ENCODE results near the gene ZNF821. TPM values are rescaled to one million over a fixed set of nuclear protein-coding genes. Genes with fewer than 3 reads are reported as not detected.
A peak's percentile ranks its signal among the peaks of the same experiment; 100 is the strongest.
"Not testable (repeated sequence)": the region's sequence is repeated elsewhere in the genome, so short reads cannot be mapped to it uniquely, and the experiment has no call there.

Gene ZNF821
- total and polyA plus RNA-seq, 2 donors: 7.8 to 9.4 TPM

GRCh38 chr16:71911121-71911520 lies 27.1 kb upstream of the ZNF821 start:
- peaks cover 3 to 9% of the 10 kb centered on the region in 2 donors for H3K36me3 ChIP-seq (ENCODE audit: control insufficient read depth in 2 of 2, insufficient read depth in 2 of 2, low read length in 1 of 2)
- WGBS: 97% methylated on average over 7 of the region's 7 CpGs
- no peak overlapping the region for H3K27ac ChIP-seq (ENCODE audit: low read depth in 1 of 2, low read length in 1 of 2)
- H3K4me3 ChIP-seq (ENCODE audit: low read length in 2 of 2): no peak overlapping the region
- no peaks in the 10 kb centered on the region for H3K27me3 ChIP-seq (ENCODE audit: control insufficient read depth in 2 of 2, insufficient read depth in 1 of 2, low read length in 1 of 2)
- H3K9me3 ChIP-seq (ENCODE audit: control insufficient read depth in 2 of 2, insufficient read depth in 1 of 2, low read length in 1 of 2): no peaks in the 10 kb centered on the region
- DNase-seq (ENCODE audit: low read depth in 6 of 9, low spot score in 9 of 9): no peak
- no peaks in the 10 kb centered on the region for H3K4me1 ChIP-seq (ENCODE audit: control insufficient read depth in 2 of 2, insufficient read depth in 2 of 2, low read length in 2 of 2)

- not testable (repeated sequence) for H3K36me3 ChIP-seq (ENCODE audit: control insufficient read depth in 2 of 2, insufficient read depth in 2 of 2, low read length in 1 of 2); H3K27ac ChIP-seq (ENCODE audit: low read depth in 1 of 2, low read length in 1 of 2); H3K27me3 ChIP-seq (ENCODE audit: control insufficient read depth in 2 of 2, insufficient read depth in 1 of 2, low read length in 1 of 2); H3K4me1 ChIP-seq (ENCODE audit: control insufficient read depth in 2 of 2, insufficient read depth in 2 of 2, low read length in 2 of 2); H3K9me3 ChIP-seq (ENCODE audit: control insufficient read depth in 2 of 2, insufficient read depth in 1 of 2, low read length in 1 of 2); H3K4me3 ChIP-seq (ENCODE audit: low read length in 2 of 2)
- peak in 1 of 9 donors; percentile 22 for DNase-seq (ENCODE audit: low read depth in 6 of 9, low spot score in 9 of 9)
- 47% methylated on average over 6 of the region's 6 CpGs for WGBS
These were observed 21.8 kb upstream of the ZNF821 start for GRCh38 chr16:71905765-71906164.

GRCh38 chr16:71904239-71904638 lies 20.3 kb upstream of the ZNF821 start:
- no peaks in the 10 kb centered on the region for H3K36me3 ChIP-seq (ENCODE audit: control insufficient read depth in 2 of 2, insufficient read depth in 2 of 2, low read length in 1 of 2)
- H3K27ac ChIP-seq (ENCODE audit: low read depth in 1 of 2, low read length in 1 of 2): no peak overlapping the region
- no peak overlapping the region for H3K4me3 ChIP-seq (ENCODE audit: low read length in 2 of 2)
- WGBS: 92% methylated on average over 9 of the region's 9 CpGs
- no peaks in the 10 kb centered on the region for H3K9me3 ChIP-seq (ENCODE audit: control insufficient read depth in 2 of 2, insufficient read depth in 1 of 2, low read length in 1 of 2)
- no peaks in the 10 kb centered on the region for H3K4me1 ChIP-seq (ENCODE audit: control insufficient read depth in 2 of 2, insufficient read depth in 2 of 2, low read length in 2 of 2)
- H3K27me3 ChIP-seq (ENCODE audit: control insufficient read depth in 2 of 2, insufficient read depth in 1 of 2, low read length in 1 of 2): no peaks in the 10 kb centered on the region
- no peak for DNase-seq (ENCODE audit: low read depth in 6 of 9, low spot score in 9 of 9)

GRCh38 chr16:71903608-71904007 lies 19.6 kb upstream of the ZNF821 start:
- Histone ChIP-seq H3K27ac (ENCODE audit: low read depth in 1 of 2, low read length in 1 of 2) (no peak overlapping the region), H3K36me3 (ENCODE audit: control insufficient read depth in 2 of 2, insufficient read depth in 2 of 2, low read length in 1 of 2) (no peaks in the 10 kb centered on the region), H3K4me3 (ENCODE audit: low read length in 2 of 2) (no peak overlapping the region), H3K4me1 (ENCODE audit: control insufficient read depth in 2 of 2, insufficient read depth in 2 of 2, low read length in 2 of 2) (no peaks in the 10 kb centered on the region), H3K27me3 (ENCODE audit: control insufficient read depth in 2 of 2, insufficient read depth in 1 of 2, low read length in 1 of 2) (no peaks in the 10 kb centered on the region), H3K9me3 (ENCODE audit: control insufficient read depth in 2 of 2, insufficient read depth in 1 of 2, low read length in 1 of 2) (no peaks in the 10 kb centered on the region)
- DNase-seq (ENCODE audit: low read depth in 6 of 9, low spot score in 9 of 9): no peak
- 96% methylated on average over 2 of the region's 2 CpGs for WGBS

GRCh38 chr16:71902656-71903365 lies 18.8 kb upstream of the ZNF821 start:
- WGBS: 96% methylated on average over 5 of the region's 5 CpGs
- H3K4me1 ChIP-seq (ENCODE audit: control insufficient read depth in 2 of 2, insufficient read depth in 2 of 2, low read length in 2 of 2): peaks cover 0 to 2% of the 10 kb centered on the region in 2 donors

GRCh38 chr16:71899171-71899570 lies 15.2 kb upstream of the ZNF821 start:
- Histone ChIP-seq H3K27me3 (ENCODE audit: control insufficient read depth in 2 of 2, insufficient read depth in 1 of 2, low read length in 1 of 2) (no peaks in the 10 kb centered on the region), H3K4me1 (ENCODE audit: control insufficient read depth in 2 of 2, insufficient read depth in 2 of 2, low read length in 2 of 2) (peaks cover 6 to 10% of the 10 kb centered on the region in 2 donors), H3K9me3 (ENCODE audit: control insufficient read depth in 2 of 2, insufficient read depth in 1 of 2, low read length in 1 of 2) (no peaks in the 10 kb centered on the region), H3K27ac (ENCODE audit: low read depth in 1 of 2, low read length in 1 of 2) (no peak overlapping the region), H3K36me3 (ENCODE audit: control insufficient read depth in 2 of 2, insufficient read depth in 2 of 2, low read length in 1 of 2) (no peaks in the 10 kb centered on the region), H3K4me3 (ENCODE audit: low read length in 2 of 2) (no peak overlapping the region)
- WGBS: 97% methylated on average over 4 of the region's 4 CpGs
- no peak for DNase-seq (ENCODE audit: low read depth in 6 of 9, low spot score in 9 of 9)

More at GRCh38 chr16:71902656-71903365, 18.8 kb upstream of the ZNF821 start:
- H3K9me3 ChIP-seq (ENCODE audit: control insufficient read depth in 2 of 2, insufficient read depth in 1 of 2, low read length in 1 of 2): no peaks in the 10 kb centered on the region
- DNase-seq (ENCODE audit: low read depth in 6 of 9, low spot score in 9 of 9): no peak
- H3K4me3 ChIP-seq (ENCODE audit: low read length in 2 of 2): no peak overlapping the region
- H3K36me3 ChIP-seq (ENCODE audit: control insufficient read depth in 2 of 2, insufficient read depth in 2 of 2, low read length in 1 of 2): no peaks in the 10 kb centered on the region
- H3K27ac ChIP-seq (ENCODE audit: low read depth in 1 of 2, low read length in 1 of 2): no peak overlapping the region
- no peaks in the 10 kb centered on the region for H3K27me3 ChIP-seq (ENCODE audit: control insufficient read depth in 2 of 2, insufficient read depth in 1 of 2, low read length in 1 of 2)

- 56% methylated on average over 15 of the region's 15 CpGs for WGBS
- Histone ChIP-seq H3K4me3 (ENCODE audit: low read length in 2 of 2) (peak overlapping the region; percentile 79 to 87), H3K9me3 (ENCODE audit: control insufficient read depth in 2 of 2, insufficient read depth in 1 of 2, low read length in 1 of 2) (no peaks in the 10 kb centered on the region), H3K27me3 (ENCODE audit: control insufficient read depth in 2 of 2, insufficient read depth in 1 of 2, low read length in 1 of 2) (no peaks in the 10 kb centered on the region), H3K27ac (ENCODE audit: low read depth in 1 of 2, low read length in 1 of 2) (no peak overlapping the region), H3K4me1 (ENCODE audit: control insufficient read depth in 2 of 2, insufficient read depth in 2 of 2, low read length in 2 of 2) (peaks cover 6 to 10% of the 10 kb centered on the region in 2 donors), H3K36me3 (ENCODE audit: control insufficient read depth in 2 of 2, insufficient read depth in 2 of 2, low read length in 1 of 2) (no peaks in the 10 kb centered on the region)
- no peak for DNase-seq (ENCODE audit: low read depth in 6 of 9, low spot score in 9 of 9)
These were observed 12.9 kb upstream of the ZNF821 start for GRCh38 chr16:71896764-71897368.

GRCh38 chr16:71895679-71896365 lies 11.8 kb upstream of the ZNF821 start:
- Histone ChIP-seq H3K27ac (ENCODE audit: low read depth in 1 of 2, low read length in 1 of 2) (peak overlapping the region; percentile 94 to 97), H3K4me1 (ENCODE audit: control insufficient read depth in 2 of 2, insufficient read depth in 2 of 2, low read length in 2 of 2) (peaks cover 6 to 10% of the 10 kb centered on the region in 2 donors), H3K36me3 (ENCODE audit: control insufficient read depth in 2 of 2, insufficient read depth in 2 of 2, low read length in 1 of 2) (no peaks in the 10 kb centered on the region), H3K4me3 (ENCODE audit: low read length in 2 of 2) (peak overlapping the region; percentile 79 to 87), H3K27me3 (ENCODE audit: control insufficient read depth in 2 of 2, insufficient read depth in 1 of 2, low read length in 1 of 2) (no peaks in the 10 kb centered on the region), H3K9me3 (ENCODE audit: control insufficient read depth in 2 of 2, insufficient read depth in 1 of 2, low read length in 1 of 2) (no peaks in the 10 kb centered on the region)
- WGBS: under 1% methylated on average over 44 of the region's 44 CpGs
- peak in 4 of 9 donors; percentile 13 to 59 (median 35) for DNase-seq (ENCODE audit: low read depth in 6 of 9, low spot score in 9 of 9)
